H7 (cell line): ENCODE data around the gene MT1B. TPM values are rescaled to one million over a fixed set of nuclear protein-coding genes. Genes with fewer than 3 reads are reported as not detected.

ENCODE experiments used
- DNase-seq: peaks from one replicate; pipeline ENCODE4 v3.0.0; 2012
- H3K27me3 ChIP-seq: 2 replicates; pipeline ENCODE4 v1.6.0; 2011; ENCODE audit warnings: mild to moderate bottlenecking, low read length; ENCODE audit not compliant: control insufficient read depth, insufficient read depth
- H3K36me3 ChIP-seq: replicated peaks from 2 replicates; pipeline ENCODE4 v1.5.1; 2011; ENCODE audit warnings: low read length; ENCODE audit not compliant: control insufficient read depth, insufficient read depth
- H3K4me3 ChIP-seq: 2 replicates; pipeline ENCODE4 v1.5.1; 2011; ENCODE audit warnings: low read depth, mild to moderate bottlenecking, control low read depth, low read length, moderate library complexity; ENCODE audit not compliant: insufficient read depth
- total RNA-seq: library from RNA; depleted of rRNA; stranded (reverse); fragments of >200 nt; shearing (Covaris generic); gene quantifications from 2 replicates; pipeline ENCODE4 v1.2.3, GENCODE V29; 2014

The MT1B gene
- total RNA-seq, 1 experiment from 2014 or later: not detected

DNA sequence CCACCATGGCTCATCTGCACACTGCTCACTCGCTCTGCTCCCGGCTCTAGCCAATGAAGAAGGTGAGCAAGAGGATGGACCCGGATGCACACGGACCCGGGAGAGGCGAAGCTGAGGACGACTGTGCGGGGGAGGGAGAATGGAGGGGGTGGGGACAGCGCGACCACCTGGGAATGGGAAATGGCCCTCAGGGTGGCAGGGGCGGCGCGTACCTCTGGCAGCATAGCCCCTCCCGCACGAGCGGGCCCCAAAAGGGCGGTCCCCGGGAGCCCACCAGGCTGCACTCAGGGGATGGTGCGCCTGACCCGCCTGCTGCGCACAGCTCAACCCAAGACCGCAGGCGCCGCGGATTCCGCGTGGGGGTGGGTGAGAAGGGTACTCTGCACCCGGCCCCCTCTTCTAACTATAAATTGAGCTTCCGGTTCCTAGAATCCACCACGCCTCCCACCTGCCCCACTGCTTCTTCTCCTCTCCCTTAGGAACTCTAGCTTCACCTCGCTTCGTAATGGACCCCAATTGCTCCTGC lies 24.1 kb downstream of the MT1B start:
- Histone ChIP-seq H3K27me3 (peaks cover 11% of the 10 kb centered on the region), H3K36me3 (no peaks in the 10 kb centered on the region), H3K4me3 (peak overlapping the region; percentile 47)
- DNase-seq: peak; percentile 70

DNA sequence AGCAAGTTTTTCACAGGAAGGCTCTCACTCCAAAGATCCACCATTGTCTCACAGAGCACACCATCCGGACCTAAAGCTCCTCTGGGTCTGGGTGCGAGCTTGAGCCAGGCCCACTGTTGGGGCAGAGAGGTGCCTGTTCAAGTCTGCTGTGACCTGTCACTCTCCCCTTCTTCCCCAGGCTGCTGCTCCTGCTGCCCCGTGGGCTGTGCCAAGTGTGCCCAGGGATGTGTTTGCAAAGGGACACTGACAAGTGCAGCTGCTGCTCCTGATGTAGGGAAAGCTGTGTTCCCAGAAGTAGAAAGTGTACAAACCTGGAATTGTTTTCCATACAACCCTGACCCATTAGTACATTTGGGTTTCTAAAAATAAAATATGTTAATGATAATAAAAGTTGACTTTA lies 25.8 kb downstream of the MT1B start:
- peaks cover 2% of the 10 kb centered on the region; the same call in 1 of the 2 replicates for H3K27me3 ChIP-seq

DNA sequence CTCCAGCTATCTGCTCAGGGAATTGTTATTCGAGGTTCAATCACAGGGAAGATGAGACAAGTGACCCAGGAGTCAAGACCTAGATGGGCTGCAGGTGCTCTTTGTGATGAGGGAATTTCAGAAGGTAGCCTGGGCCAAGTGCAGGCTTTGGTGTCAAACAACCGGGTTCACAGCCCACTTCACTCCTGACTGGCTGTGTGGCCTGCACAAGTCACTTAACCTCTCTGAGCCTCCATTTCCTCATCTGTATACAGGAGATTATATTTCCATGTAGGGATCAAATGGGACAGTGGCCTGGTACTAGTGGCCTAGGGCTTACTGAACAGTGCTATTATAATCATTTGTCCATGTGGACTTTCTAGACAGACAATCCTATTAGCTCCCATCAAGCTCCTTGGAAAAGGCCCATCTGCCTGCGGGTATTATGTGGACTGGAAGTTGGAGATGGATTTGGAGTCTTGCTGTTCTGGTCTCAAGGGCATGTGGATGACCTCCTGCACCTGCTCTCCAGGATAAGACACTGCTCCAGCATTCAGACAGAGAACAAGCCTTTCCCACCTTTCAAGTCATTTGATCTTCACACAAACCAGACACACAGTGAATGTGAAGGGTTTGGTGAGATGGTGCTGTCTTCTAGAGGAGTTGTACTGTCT lies 27.5 kb downstream of the MT1B start:
- no peak for DNase-seq
- no peak overlapping the region for H3K4me3 ChIP-seq
- H3K27me3 ChIP-seq: peaks cover 4% of the 10 kb centered on the region; the same call in 1 of the 2 replicates
- H3K36me3 ChIP-seq: no peaks in the 10 kb centered on the region

More for the DNA sequence above, 25.8 kb downstream of the MT1B start:
- Histone ChIP-seq H3K4me3 (no peak overlapping the region), H3K36me3 (no peaks in the 10 kb centered on the region)
- no peak for DNase-seq

DNA sequence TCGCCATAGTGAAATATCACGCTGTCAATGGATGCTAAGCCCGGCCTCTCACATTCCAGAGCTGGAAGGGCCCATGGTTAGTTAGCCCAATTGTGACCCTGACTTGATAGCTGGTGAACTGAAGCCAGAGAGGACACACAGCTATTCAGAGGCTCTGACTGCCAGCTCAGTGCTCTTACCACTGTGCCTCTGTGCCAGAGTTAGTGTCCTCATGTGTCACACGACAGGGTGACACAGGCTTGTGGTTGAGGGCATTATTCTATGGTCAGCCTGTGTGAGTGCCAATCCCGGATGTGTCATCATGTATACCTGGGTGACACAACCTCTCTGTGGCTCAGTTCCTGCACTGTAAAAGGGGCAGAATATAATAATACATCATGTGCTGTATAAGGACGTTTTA lies 28.1 kb downstream of the MT1B start:
- peaks cover 4% of the 10 kb centered on the region; the same call in 1 of the 2 replicates for H3K27me3 ChIP-seq
- H3K36me3 ChIP-seq: no peaks in the 10 kb centered on the region
- DNase-seq: no peak
- H3K4me3 ChIP-seq: no peak overlapping the region

DNA sequence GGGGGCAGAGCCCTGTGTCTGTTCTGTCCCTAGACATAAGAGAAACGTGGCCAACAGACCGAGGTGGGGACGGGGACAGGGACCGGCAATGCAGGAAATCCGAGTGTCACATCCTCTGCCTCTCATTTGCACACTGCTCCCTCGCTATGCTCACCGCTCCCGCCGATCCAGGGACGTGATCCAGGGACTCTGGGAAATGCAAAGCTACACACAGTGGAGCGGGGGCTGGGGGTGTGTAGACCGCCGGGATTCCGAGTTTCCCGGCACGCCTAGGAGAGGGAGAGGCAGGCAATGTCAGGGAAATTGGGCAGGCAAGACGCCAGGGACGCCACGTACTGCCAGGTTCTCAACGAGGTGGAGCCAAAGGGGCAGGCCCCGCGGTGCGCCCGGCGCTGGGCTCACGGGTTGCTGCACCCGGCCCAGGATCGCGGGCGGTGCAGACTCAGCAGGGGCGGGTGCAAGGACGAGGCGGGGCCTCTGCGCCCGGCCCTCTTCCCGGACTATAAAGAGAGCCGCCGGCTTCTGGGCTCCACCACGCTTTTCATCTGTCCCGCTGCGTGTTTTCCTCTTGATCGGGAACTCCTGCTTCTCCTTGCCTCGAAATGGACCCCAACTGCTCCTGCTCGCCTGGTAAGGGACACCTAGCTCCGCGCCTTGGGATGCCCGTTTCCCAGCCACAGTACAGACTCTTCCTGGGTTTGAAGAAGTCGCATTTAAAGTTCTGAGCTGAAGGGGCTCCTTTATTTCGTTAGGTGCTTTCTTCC lies 30.4 kb downstream of the MT1B start, which contains the start of gene MT1X:
TSS of gene MT1X (plus strand) at position 532 of the 764 bp plus-strand sequence. CDS start at position 603, 71 bp downstream.
- H3K4me3 ChIP-seq: peak within 1 kb of the TSS; percentile 74
- peaks cover 4% of the 10 kb centered on the region; the same call in 1 of the 2 replicates for H3K27me3 ChIP-seq
- no peaks in the 10 kb centered on the region for H3K36me3 ChIP-seq
- peak; percentile 89 for DNase-seq

DNA sequence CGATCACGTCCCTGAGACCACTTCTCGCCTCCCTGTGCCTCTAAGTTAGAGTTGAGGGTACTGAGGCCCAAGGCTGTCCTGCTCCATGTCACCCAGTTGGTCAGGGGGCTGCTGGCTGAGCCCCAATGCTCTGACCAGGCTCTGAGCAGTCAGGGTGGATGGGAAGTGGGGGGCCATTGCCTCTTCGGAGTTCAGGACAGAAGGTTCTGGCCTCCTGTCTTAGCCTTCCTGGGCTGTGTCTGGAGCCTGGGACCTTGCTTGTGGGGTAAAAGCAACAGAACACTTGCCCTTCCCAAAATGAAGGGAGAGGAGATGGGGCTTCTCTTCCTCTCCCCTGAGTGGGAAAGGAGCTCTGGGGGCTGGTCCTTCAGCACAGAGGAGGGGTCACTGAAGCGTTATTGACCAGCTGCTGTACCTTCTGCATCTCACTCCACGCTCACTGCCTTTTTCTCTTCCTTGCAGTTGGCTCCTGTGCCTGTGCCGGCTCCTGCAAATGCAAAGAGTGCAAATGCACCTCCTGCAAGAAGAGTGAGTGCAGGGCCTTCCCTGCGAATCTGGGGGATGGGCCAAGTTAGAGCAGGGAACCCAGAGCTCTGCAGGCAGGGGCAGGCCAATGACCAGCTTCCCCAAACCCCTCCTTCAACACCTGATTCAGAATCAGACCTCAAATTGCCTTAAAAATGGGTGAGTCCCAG lies 31.2 kb downstream of the MT1B start:
- Histone ChIP-seq H3K36me3 (no peaks in the 10 kb centered on the region), H3K27me3 (peaks cover 4% of the 10 kb centered on the region; the same call in 1 of the 2 replicates), H3K4me3 (peak overlapping the region; percentile 74)
- no peak for DNase-seq

DNA sequence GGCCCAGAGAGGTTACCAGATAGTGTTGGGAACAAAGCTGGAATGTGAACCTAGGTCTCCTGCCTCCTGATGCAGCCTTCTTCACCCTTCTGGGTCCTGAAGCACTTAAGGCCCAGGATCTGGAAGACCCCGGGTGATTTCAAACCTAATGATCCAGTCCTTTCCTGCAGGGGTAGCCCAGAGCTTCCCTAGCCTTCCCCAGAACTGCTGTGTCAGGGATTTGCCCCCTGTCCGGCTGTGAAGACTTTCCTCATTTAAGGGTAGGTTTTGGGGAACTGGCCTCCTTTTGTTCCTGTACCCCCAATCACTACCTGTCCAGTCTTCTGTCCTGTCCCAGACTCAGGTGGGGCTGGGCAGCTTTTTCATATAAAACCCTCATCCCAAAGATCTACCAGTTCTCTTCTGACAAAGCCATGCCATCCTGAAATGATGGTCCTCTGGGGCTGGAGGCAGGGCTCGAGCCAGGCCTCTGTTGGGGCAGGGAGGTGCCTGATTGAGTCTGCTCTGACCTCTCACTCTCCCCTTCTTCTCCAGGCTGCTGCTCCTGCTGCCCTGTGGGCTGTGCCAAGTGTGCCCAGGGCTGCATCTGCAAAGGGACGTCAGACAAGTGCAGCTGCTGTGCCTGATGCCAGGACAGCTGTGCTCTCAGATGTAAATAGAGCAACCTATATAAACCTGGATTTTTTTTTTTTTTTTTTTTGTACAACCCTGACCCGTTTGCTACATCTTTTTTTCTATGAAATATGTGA lies 31.9 kb downstream of the MT1B start:
- H3K27me3 ChIP-seq: peaks cover 4% of the 10 kb centered on the region; the same call in 1 of the 2 replicates
- no peaks in the 10 kb centered on the region for H3K36me3 ChIP-seq
- DNase-seq: no peak
- H3K4me3 ChIP-seq: peak overlapping the region; percentile 74; the same call in 1 of the 2 replicates

DNA sequence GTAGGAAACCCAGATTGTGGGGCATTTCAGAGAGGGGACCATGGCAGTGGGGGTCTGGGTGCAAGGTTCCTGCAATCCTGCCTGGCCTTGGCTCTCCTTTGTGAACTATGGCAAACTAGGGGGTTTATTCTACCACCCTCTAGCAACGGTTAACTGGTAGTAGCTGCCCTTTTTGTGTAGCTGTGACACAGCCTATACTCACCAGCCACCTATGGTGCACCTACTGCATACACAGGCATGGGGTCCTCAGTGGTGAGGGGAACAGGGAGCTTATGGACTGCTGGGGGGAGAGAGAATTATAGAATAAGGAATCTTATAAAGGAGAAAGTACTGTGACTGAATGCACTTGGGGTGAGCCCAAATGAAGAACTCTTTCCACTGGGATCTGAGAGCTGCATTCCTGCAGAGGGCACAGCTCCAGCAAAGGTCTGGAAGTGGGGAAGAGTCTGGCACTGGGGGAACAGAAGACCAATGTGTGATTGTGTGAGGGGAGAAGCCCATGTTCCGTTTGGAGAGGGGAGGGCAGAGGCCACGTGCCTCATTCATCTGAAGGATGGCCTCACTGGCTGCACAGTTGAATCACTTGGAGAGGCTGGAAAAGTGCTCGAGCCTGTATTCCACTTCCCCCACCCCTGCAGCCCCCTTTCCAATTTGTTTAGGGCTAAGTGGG lies 32.7 kb downstream of the MT1B start:
- peaks cover 4% of the 10 kb centered on the region; the same call in 1 of the 2 replicates for H3K27me3 ChIP-seq
- DNase-seq: no peak
- H3K36me3 ChIP-seq: no peaks in the 10 kb centered on the region
- no peak overlapping the region for H3K4me3 ChIP-seq

DNA sequence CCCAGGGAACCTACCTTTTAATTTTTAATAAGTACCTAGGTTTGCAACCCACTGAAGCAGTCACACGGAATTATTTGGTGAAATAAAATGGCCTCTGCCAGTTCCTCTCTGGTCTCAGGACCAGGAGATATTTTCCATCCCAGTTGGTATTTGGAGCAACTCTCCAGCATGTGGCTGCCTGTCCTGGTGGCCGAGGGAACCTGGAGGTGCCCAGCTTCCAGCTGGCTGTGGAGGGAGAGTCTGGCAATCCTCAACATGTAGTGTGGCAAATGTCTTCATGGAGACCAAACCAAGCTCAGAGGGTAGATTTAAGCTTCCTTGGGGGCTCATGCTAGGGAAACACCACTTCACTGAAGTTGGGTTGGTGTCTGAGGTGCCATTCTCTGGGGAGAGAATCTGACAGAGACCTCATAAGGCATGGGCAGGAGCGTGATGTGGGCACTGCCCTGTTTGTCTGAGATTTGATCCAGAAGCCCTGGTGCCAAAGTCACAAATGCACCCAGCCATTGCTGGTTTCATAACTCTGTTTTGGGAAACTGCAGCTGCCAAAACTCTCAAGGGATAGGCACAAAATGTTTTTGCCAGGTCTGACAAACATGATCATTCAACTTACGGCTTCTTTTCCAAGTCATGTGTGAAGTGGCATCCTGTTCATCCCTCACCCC lies 33.4 kb downstream of the MT1B start:
- H3K36me3 ChIP-seq: no peaks in the 10 kb centered on the region
- no peak for DNase-seq
- H3K4me3 ChIP-seq: no peak overlapping the region
- H3K27me3 ChIP-seq: peaks cover 4% of the 10 kb centered on the region; the same call in 1 of the 2 replicates

DNA sequence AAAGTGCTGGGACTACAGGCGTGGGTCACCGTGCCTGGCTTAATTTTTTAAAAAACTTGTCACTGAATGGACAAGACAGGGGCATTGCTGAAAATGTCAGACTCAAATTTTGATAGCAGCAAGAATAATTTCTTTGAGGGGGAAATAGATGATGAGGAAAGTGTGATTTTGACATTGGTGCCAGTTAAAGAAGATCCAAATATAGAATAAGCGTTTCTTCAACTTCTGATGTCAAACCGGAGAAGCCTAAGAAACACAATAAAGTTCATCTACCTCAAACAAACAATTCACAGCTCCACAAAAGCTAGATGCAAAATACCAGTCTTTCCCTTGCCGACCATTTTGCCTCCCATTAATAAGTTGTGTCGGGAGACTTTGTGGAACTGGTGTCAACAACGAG lies 35.1 kb downstream of the MT1B start:
- H3K36me3 ChIP-seq: no peaks in the 10 kb centered on the region
- peaks cover 3% of the 10 kb centered on the region; the same call in 1 of the 2 replicates for H3K27me3 ChIP-seq
- H3K4me3 ChIP-seq: no peak overlapping the region
- no peak for DNase-seq

DNA sequence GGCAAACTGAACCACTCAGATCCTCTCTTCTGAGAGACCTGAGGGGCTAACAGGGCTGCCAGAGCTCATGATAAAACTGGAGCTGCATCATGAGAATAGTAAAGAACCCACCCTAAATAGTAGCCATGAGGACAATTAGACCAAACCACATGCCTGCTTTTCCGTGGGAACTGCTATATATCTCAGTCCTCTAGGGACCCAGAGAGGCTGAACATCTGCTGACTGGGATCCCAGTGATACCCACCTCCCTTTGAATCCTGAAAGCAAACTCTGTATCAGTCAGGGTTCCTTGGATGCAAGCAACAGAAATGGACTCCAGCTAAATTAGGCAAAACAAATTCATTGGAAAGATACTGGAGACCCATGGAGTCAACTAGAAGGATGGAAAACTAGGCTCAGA lies 37.1 kb downstream of the MT1B start:
- Histone ChIP-seq H3K36me3 (no peaks in the 10 kb centered on the region), H3K4me3 (no peak overlapping the region), H3K27me3 (no peaks in the 10 kb centered on the region)
- no peak for DNase-seq

DNA sequence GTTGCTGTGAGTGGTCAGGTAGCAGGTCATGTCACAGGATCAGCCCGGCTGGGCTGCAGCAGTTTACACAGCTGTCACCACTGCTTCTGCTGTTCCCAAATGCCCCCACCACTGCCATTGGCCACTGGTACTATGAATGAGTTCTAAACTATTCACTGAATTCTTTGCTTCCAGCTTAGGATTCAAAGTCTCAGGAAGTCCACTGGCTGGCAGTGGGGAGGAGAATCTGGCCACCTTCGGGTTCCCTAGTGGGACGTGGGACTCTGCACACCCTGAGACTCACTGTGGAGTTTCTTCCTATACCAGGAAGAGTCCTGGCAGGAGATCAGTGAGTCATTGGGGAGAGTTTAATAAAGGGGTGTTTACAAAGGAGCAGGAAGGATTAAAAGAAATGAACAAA lies 37.5 kb downstream of the MT1B start:
- no peak overlapping the region for H3K4me3 ChIP-seq
- no peaks in the 10 kb centered on the region for H3K27me3 ChIP-seq
- no peaks in the 10 kb centered on the region for H3K36me3 ChIP-seq
- no peak for DNase-seq
